ENCODE data around the gene LAMA1.

The LAMA1 gene

DNA sequence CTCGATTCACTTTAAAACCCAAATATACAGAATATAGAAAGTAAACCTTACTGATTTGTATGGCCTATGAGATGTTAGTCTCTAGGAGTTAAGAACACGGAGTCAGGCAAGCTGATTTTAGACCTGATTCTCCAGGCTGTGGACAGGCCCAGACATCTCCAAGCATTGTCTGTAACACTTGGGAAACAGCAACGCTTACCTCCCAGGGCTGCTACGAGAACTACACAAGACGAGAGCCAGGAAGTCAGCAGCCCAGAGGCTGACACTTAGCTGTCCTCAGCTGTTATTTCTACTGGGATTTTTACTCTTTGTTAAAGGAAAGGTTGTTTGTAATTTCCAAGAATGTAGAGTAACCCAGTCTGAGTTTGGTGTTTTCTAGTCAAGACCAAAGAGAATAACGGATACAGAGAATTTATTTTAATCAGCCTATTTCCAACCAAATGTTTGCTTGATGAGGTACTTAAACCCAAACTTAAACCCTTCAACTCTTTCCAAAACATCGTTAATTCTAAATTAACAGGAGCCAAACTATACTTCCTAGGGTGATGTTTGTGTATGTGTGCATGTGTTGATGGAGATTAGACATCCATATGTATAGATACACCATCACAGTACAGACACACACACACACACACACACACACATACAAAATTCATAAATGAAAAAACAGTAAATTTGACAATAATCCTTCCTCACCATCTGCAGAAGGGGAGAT lies 123.4 kb downstream of the LAMA1 start:
- Histone ChIP-seq H3K4me1 (ENCODE audit: control insufficient read depth, low read length) (no peaks in the 10 kb centered on the region), H3K36me3 (ENCODE audit: control insufficient read depth, low read length) (no peaks in the 10 kb centered on the region), H3K27me3 (ENCODE audit: control insufficient read depth, low read length) (no peaks in the 10 kb centered on the region), H3K79me2 (ENCODE audit: control insufficient read depth, low read length) (no peaks in the 10 kb centered on the region), H3K9me2 (replicated peaks; ENCODE audit: control insufficient read depth, low read length) (no peaks in the 10 kb centered on the region), H4K20me1 (ENCODE audit: control insufficient read depth, insufficient read depth, low read depth, low read length) (no peaks in the 10 kb centered on the region), H3K9me3 (ENCODE audit: control insufficient read depth, insufficient read depth, low read length) (no peaks in the 10 kb centered on the region), H3K27ac (ENCODE audit: low read depth, low read length) (no peak overlapping the region), H3F3A (ENCODE audit: control insufficient read depth, insufficient read depth) (no peaks in the 10 kb centered on the region), H3K4me3 (ENCODE audit: low read length) (no peak overlapping the region), H3K4me2 (ENCODE audit: low read length) (no peak overlapping the region)
- TF ChIP-seq, protein P1, sequence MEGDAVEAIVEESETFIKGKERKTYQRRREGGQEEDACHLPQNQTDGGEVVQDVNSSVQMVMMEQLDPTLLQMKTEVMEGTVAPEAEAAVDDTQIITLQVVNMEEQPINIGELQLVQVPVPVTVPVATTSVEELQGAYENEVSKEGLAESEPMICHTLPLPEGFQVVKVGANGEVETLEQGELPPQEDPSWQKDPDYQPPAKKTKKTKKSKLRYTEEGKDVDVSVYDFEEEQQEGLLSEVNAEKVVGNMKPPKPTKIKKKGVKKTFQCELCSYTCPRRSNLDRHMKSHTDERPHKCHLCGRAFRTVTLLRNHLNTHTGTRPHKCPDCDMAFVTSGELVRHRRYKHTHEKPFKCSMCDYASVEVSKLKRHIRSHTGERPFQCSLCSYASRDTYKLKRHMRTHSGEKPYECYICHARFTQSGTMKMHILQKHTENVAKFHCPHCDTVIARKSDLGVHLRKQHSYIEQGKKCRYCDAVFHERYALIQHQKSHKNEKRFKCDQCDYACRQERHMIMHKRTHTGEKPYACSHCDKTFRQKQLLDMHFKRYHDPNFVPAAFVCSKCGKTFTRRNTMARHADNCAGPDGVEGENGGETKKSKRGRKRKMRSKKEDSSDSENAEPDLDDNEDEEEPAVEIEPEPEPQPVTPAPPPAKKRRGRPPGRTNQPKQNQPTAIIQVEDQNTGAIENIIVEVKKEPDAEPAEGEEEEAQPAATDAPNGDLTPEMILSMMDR (IDR thresholded peaks at IDR 0.05; ENCODE audit: low read depth, low read length, poor library complexity, severe bottlenecking) = no peak
- no peak for TF ChIP-seq EZH2phosphoT487 (IDR thresholded peaks at IDR 0.05; ENCODE audit: borderline replicate concordance, low read length)

DNA sequence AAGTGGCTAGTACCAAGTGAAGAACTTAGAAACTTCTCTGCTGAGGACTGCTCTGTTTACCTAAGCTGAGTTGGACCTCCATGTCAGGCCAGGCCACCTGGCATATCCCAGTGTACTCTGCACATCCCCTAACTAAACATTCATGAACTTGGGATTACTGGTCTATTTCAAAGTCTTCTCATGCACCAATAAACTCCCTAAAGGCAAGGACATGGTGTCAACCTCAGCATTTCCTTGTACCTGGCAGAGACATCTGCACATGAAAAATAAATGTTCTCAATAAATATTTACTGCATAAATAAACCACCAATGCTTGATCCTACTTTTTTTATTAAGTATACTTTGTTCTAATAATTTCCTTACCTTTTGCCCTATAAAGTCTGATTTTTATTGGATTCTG lies 124.8 kb downstream of the LAMA1 start:
- Histone ChIP-seq H3K79me2 (ENCODE audit: control insufficient read depth, low read length) (no peaks in the 10 kb centered on the region), H4K20me1 (ENCODE audit: control insufficient read depth, insufficient read depth, low read depth, low read length) (no peaks in the 10 kb centered on the region), H3K9me3 (ENCODE audit: control insufficient read depth, insufficient read depth, low read length) (no peaks in the 10 kb centered on the region), H3K36me3 (ENCODE audit: control insufficient read depth, low read length) (no peaks in the 10 kb centered on the region), H3K9me2 (replicated peaks; ENCODE audit: control insufficient read depth, low read length) (no peaks in the 10 kb centered on the region), H3K27ac (ENCODE audit: low read depth, low read length) (no peak overlapping the region), H3K4me3 (ENCODE audit: low read length) (no peak overlapping the region), H3K4me1 (ENCODE audit: control insufficient read depth, low read length) (no peaks in the 10 kb centered on the region), H3F3A (ENCODE audit: control insufficient read depth, insufficient read depth) (no peaks in the 10 kb centered on the region), H3K27me3 (ENCODE audit: control insufficient read depth, low read length) (no peaks in the 10 kb centered on the region), H3K4me2 (ENCODE audit: low read length) (no peak overlapping the region)
- TF ChIP-seq, protein P1 (IDR thresholded peaks at IDR 0.05; ENCODE audit: low read depth, low read length, poor library complexity, severe bottlenecking) = no peak
- TF ChIP-seq EZH2phosphoT487 (IDR thresholded peaks at IDR 0.05; ENCODE audit: borderline replicate concordance, low read length) = no peak

- Histone ChIP-seq H3K4me3 (ENCODE audit: low read length) (no peak overlapping the region), H3K27me3 (ENCODE audit: control insufficient read depth, low read length) (no peaks in the 10 kb centered on the region), H3F3A (ENCODE audit: control insufficient read depth, insufficient read depth) (no peaks in the 10 kb centered on the region), H3K79me2 (ENCODE audit: control insufficient read depth, low read length) (no peaks in the 10 kb centered on the region), H3K9me3 (ENCODE audit: control insufficient read depth, insufficient read depth, low read length) (no peaks in the 10 kb centered on the region), H3K9me2 (replicated peaks; ENCODE audit: control insufficient read depth, low read length) (no peaks in the 10 kb centered on the region), H3K4me2 (ENCODE audit: low read length) (no peak overlapping the region), H3K36me3 (ENCODE audit: control insufficient read depth, low read length) (no peaks in the 10 kb centered on the region), H3K27ac (ENCODE audit: low read depth, low read length) (no peak overlapping the region), H4K20me1 (ENCODE audit: control insufficient read depth, insufficient read depth, low read depth, low read length) (no peaks in the 10 kb centered on the region), H3K4me1 (ENCODE audit: control insufficient read depth, low read length) (no peaks in the 10 kb centered on the region)
- no peak for TF ChIP-seq EZH2phosphoT487 (IDR thresholded peaks at IDR 0.05; ENCODE audit: borderline replicate concordance, low read length)
- TF ChIP-seq, protein P1 (IDR thresholded peaks at IDR 0.05; ENCODE audit: low read depth, low read length, poor library complexity, severe bottlenecking) = no peak
These were observed 134.2 kb downstream of the LAMA1 start for GRCh38 chr18:6983366-6983765.
